ENCODE measurements around the gene CLIP3. TPM values are rescaled to one million over a fixed set of nuclear protein-coding genes. Genes with fewer than 3 reads are reported as not detected.
A peak's percentile ranks its signal among the peaks of the same experiment; 100 is the strongest.
"Not testable (repeated sequence)": the region's sequence is repeated elsewhere in the genome, so short reads cannot be mapped to it uniquely, and the experiment has no call there.

CLIP3 gene
- total RNA-seq, 1 experiment from 2014 or later = 2.3 TPM

GRCh38 chr19:35990771-35991730 is 41.6 kb downstream of the CLIP3 start:
- in situ Hi-C loops (cut with HindIII; ENCODE audit: low pct_unique_long_range_greater_than_20kb, low sequenced_read_pairs) = no loop called here
- no peak for DNase-seq (ENCODE audit: low read depth)

DNA sequence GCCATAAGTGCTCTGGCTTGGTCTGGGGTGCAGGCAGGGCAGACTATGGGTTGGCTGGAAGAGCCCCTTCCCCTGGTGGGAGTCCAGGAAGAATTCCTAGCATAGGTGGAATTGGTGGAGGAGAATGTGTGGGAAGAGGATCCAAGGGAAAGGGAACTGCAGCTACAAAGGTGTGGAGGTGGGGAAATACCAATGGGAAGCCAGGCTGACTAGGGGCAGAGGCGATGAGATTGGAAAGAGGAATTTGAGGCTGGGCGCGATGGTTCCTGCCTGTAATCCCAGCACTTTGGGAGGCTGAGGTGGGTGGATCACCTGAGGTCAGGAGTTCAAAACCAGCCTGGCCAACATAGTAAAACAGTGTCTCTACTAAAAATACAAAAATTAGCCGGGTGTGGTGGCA is 42.5 kb downstream of the CLIP3 start:
- in situ Hi-C loops (cut with HindIII; ENCODE audit: low pct_unique_long_range_greater_than_20kb, low sequenced_read_pairs) = no loop called here
- no peak for DNase-seq (ENCODE audit: low read depth)

GRCh38 chr19:35988824-35989223 is 43.8 kb downstream of the CLIP3 start:
- DNase-seq (ENCODE audit: low read depth) = no peak
- in situ Hi-C loops (cut with HindIII; ENCODE audit: low pct_unique_long_range_greater_than_20kb, low sequenced_read_pairs) = no loop called here

DNA sequence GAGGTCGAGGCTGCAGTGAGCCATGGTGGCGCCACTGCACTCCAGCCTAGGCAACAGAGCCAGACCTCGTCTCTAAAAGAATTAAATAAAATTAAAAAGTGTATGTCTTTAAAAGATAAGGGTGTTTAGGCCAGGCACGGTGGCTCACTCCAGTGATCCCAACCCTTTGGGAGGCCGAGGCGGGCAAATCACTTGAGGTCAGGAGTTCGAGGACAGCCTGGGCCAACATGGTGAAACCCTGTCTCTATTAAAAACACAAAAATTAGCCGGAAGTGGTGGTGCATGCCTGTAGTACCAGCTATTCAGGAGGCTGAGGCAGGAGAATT is 45.1 kb downstream of the CLIP3 start:
- no peak for DNase-seq (ENCODE audit: low read depth)
- in situ Hi-C loops (cut with HindIII; ENCODE audit: low pct_unique_long_range_greater_than_20kb, low sequenced_read_pairs) = no loop called here

DNA sequence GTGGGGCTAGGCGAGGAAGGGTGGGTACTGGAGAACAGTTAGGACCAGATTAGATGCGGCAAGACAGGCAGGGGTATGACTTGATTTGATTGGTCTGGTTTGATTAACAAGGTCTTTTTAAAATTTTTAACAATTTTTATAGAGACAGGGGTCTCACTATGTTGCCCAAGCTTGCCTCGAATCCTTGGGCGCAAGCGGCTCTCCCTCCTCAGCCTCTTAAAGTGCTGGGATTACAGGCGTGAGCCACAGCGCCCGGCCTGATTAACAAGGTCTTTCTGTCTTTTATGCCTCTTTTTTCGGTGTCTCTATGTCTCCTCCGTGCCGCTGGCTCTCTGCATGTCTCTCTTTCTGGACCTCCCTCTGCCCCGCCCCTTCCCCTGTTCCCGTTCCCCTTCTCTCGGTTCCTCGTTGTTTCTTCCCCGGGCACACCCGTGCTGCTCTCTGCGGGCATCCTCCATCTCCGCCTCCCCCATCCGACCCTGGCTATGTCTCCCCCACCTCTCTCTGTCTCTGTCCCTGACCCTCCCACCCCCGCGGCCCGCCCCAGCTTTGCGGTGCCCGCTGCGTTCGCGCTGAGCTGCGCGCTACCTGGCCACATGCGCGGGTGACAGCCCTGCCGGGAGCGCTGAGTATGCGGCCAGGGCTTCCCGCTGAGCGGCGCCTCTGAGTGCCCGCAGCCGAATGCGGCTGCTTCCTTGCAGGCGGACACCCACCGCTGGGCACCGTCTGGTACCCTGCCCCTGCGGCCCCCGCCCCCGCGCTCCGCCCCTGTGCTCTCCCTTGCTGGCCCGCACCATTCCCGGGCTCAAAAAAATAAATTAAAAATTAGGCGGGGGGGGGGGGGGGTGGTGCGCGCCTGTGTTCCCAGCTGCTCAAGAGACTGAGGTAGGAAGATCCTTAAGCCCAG is 45.8 kb downstream of the CLIP3 start:
- no peak for DNase-seq (ENCODE audit: low read depth)
- in situ Hi-C loops (cut with HindIII; ENCODE audit: low pct_unique_long_range_greater_than_20kb, low sequenced_read_pairs) = no loop called here

DNA sequence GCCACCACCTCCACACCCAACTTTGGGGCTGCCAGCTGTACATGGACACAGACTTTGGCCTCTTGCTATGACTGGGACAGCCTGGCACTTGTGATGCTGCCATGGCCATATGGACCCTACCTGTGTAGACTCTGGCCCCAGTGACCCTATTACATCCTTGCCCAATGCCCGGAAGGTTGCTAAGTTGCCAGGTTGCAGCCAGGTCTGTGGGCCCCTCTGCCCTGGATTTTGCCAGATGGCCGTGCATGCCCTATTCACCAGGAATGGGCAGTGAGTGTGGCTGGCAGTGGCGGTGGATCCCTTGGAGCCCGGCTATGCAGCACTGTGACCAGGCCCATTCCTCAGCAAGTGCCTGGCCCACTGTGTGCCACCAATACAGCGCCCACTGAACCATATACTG is 46.6 kb downstream of the CLIP3 start:
- no peak for DNase-seq (ENCODE audit: low read depth)
- in situ Hi-C loops (cut with HindIII; ENCODE audit: low pct_unique_long_range_greater_than_20kb, low sequenced_read_pairs) = no loop called here

DNA sequence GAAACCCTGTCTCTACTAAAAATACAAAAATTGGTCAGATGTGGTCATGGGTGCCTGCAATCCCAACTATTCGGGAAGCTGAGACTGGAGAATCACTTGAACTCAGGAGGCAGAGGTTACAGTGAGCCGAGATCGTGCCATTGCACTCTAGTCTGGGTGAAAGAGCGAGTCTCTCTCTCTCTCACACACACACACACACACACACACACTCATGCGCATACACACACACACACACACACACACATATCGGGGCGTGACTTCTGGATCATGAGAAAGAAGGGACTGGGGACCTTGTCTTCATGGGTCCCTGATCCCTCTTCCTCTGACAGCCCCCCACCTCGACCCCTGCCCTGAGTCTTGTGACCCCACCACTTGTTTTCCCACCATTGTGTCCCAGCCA is 49.5 kb downstream of the CLIP3 start:
- in situ Hi-C loops (cut with HindIII; ENCODE audit: low pct_unique_long_range_greater_than_20kb, low sequenced_read_pairs) = no loop called here
- DNase-seq (ENCODE audit: low read depth) = no peak

GRCh38 chr19:35980997-35981396 is 51.7 kb downstream of the CLIP3 start:
- in situ Hi-C loops (cut with HindIII; ENCODE audit: low pct_unique_long_range_greater_than_20kb, low sequenced_read_pairs); DNase-seq (ENCODE audit: low read depth): not testable (repeated sequence)

DNA sequence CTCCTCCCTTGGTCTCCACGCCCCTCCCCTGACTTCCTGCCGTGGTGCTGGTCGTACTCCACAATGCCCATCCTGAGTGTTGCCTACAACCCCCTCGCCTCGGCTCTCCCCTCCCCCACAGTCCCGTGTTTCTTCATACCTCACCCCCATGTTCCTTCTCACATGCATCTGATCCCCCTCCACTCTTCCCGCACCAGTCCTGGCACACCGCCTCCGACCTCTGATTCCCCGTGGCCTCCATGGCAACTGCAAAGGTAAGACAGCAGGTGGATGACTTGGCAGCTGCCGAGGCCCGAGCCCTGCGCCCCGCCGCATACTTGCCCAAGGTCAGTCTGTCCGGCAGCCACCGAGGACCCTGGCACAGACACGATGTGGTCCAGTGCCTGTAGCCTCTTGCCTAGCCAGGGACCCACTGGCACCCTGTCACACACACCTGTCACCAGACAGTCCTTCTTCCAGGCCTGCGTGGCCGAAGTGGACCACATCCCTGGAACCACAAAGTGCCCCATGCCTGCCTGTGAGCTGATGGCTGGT is 53.8 kb downstream of the CLIP3 start:
- DNase-seq (ENCODE audit: low read depth) = no peak
- in situ Hi-C loops (cut with HindIII; ENCODE audit: low pct_unique_long_range_greater_than_20kb, low sequenced_read_pairs) = no loop called here

- in situ Hi-C loops (cut with HindIII; ENCODE audit: low pct_unique_long_range_greater_than_20kb, low sequenced_read_pairs) = no loop called here
These were observed 54.4 kb downstream of the CLIP3 start for GRCh38 chr19:35978271-35978670.

GRCh38 chr19:35977446-35978222 is 55.0 kb downstream of the CLIP3 start:
- no peak for DNase-seq (ENCODE audit: low read depth)

More at GRCh38 chr19:35978271-35978670, 54.4 kb downstream of the CLIP3 start:
- no peak for DNase-seq (ENCODE audit: low read depth)

DNA sequence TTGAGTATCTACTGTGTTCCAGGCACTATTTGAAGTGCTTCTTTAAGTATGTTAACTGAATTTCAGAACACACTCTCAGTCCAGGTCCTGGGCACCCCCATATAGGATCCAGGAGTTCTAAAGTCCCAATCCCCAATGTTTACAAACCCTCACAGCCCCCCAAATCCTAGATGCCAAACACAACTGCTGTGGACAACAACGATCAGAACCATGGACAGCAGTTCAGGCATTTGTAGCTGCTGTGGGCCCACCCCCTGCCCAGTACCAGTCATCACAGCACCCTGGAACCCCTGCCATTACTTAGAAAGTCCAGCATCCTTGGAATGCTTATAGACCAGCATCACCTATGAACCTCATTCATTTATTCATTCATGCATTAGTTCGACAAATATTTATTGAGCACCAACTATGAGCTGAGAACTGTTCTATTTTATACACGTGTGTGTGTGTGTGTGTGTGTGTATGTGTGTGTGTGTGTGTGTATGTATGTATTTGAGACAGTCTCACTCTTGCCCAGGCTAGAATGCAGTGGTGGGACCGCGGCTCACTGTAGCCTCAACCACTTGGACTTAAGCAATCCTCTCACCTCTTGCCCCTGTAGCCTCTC is 57.0 kb downstream of the CLIP3 start:
- in situ Hi-C loops (cut with HindIII; ENCODE audit: low pct_unique_long_range_greater_than_20kb, low sequenced_read_pairs) = no loop called here
- peak; percentile 43 for DNase-seq (ENCODE audit: low read depth)

More at GRCh38 chr19:35977446-35978222, 55.0 kb downstream of the CLIP3 start:
- in situ Hi-C loops (cut with HindIII; ENCODE audit: low pct_unique_long_range_greater_than_20kb, low sequenced_read_pairs) = no loop called here

DNA sequence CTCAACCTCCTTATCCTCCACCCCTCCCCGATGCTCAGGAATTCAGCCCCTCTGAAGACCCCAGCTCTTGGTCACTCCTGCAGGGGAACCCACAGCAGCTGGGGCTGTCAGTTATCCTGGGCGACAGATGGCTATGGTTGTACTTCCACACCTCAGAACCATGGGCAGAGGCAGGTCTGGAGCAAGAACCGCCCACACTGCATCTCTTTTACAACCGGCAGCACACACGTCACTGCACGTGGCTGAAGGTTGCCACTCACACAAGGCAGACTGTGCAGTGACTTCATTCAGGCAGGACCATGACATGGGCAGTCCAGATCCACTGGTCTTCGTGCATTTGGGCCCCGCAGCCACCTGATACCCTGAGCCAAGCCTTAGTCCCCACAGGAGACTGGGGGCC is 59.2 kb downstream of the CLIP3 start:
- in situ Hi-C loops (cut with HindIII; ENCODE audit: low pct_unique_long_range_greater_than_20kb, low sequenced_read_pairs) = no loop called here
- no peak for DNase-seq (ENCODE audit: low read depth)

DNA sequence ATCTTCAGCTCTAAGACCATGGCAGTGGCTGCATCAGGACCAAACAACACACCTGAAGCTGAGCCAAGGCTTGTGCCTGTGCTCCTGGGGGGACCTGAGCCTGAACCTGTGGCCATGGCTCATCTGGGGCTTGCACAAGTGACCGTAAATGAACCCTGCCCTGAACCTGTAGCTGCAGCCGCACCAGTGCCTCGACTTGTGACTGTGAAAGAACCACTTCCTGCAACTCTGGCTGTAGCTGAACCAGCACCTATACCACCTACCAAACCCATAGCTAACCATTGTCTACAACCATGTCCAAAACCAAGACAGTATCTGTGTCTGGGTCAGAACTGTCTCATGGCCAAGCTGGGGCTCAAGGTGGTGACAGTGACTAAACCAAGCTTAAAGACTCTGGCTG is 65.9 kb downstream of the CLIP3 start:
- in situ Hi-C loops (cut with HindIII; ENCODE audit: low pct_unique_long_range_greater_than_20kb, low sequenced_read_pairs) = no loop called here

More for the DNA sequence above, 65.9 kb downstream of the CLIP3 start:
- no peak for DNase-seq (ENCODE audit: low read depth)

Data from Caki2 (cell line).